Neural progenitor cell (in vitro differentiated cells): ENCODE results near the gene HEXD. TPM values are rescaled to one million over a fixed set of nuclear protein-coding genes. Genes with fewer than 3 reads are reported as not detected.
A peak's percentile ranks its signal among the peaks of the same experiment; 100 is the strongest.

Experiments
- DNase-seq: peaks from one replicate; pipeline ENCODE4 v3.0.0-alpha.2; 2016; ENCODE audit warnings: low spot score
- H2AFZ ChIP-seq: fragments of 200-600 bp; sonication (generic); replicated peaks from 2 replicates; pipeline ENCODE4 v1.6.1; 2016; ENCODE audit warnings: antibody characterized with exemption
- H3F3A ChIP-seq: fragments of 200-600 bp; sonication (generic); 2 replicates; pipeline ENCODE4 v1.6.1; 2016; ENCODE audit warnings: antibody characterized with exemption, low read depth
- H3K27ac ChIP-seq: fragments of 200-600 bp; sonication (generic); 2 replicates; pipeline ENCODE4 v1.5.1; 2016; ENCODE audit warnings: mild to moderate bottlenecking
- H3K27me3 ChIP-seq: fragments of 200-600 bp; sonication (generic); 2 replicates; pipeline ENCODE4 v1.6.1; 2016; ENCODE audit warnings: mild to moderate bottlenecking, moderate library complexity
- H3K36me3 ChIP-seq: fragments of 200-600 bp; sonication (generic); 2 replicates; pipeline ENCODE4 v1.5.1; 2016
- H3K4me1 ChIP-seq: fragments of 200-600 bp; sonication (generic); 2 replicates; pipeline ENCODE4 v1.6.1; 2016; ENCODE audit warnings: mixed run types
- H3K4me2 ChIP-seq: fragments of 200-600 bp; sonication (generic); 2 replicates; pipeline ENCODE4 v1.6.1; 2016
- H3K4me3 ChIP-seq: fragments of 200-600 bp; sonication (generic); 2 replicates; pipeline ENCODE4 v1.5.1; 2016
- H3K79me2 ChIP-seq: fragments of 200-600 bp; sonication (generic); 2 replicates; pipeline ENCODE4 v1.6.1; 2016; ENCODE audit warnings: low read depth
- H3K9ac ChIP-seq: fragments of 200-600 bp; sonication (generic); 2 replicates; pipeline ENCODE4 v1.6.1; 2016
- H3K9me3 ChIP-seq: fragments of 200-600 bp; sonication (generic); 2 replicates; pipeline ENCODE4 v1.5.1; 2016; ENCODE audit warnings: low read depth
- H4K20me1 ChIP-seq: fragments of 200-600 bp; sonication (generic); 2 replicates; pipeline ENCODE4 v1.6.1; 2016; ENCODE audit warnings: low read depth
- H3K27ac Mint-ChIP-seq: 3 replicates; pipeline ENCODE4 v1.8.0; 2021; ENCODE audit warnings: mixed read lengths
- H3K27me3 Mint-ChIP-seq: 2 replicates; pipeline ENCODE4 v1.8.0; 2022; ENCODE audit warnings: low read depth, mild to moderate bottlenecking, inconsistent platforms, moderate library complexity, mixed read lengths; ENCODE audit not compliant: insufficient read depth
- H3K36me3 Mint-ChIP-seq: 3 replicates; pipeline ENCODE4 v1.8.0; 2021; ENCODE audit warnings: mixed read lengths
- H3K4me1 Mint-ChIP-seq: 3 replicates; pipeline ENCODE4 v1.8.0; 2021; ENCODE audit warnings: mixed read lengths
- H3K4me3 Mint-ChIP-seq: 3 replicates; pipeline ENCODE4 v1.8.0; 2021; ENCODE audit warnings: mild to moderate bottlenecking, moderate library complexity, mixed read lengths
- H3K9me3 Mint-ChIP-seq: 3 replicates; pipeline ENCODE4 v1.8.0; 2020; ENCODE audit warnings: mixed read lengths
- CTCF ChIP-seq: fragments of 200-600 bp; sonication (generic); IDR thresholded peaks from 2 replicates; pipeline ENCODE4 v1.5.1; 2017; ENCODE audit warnings: antibody characterized with exemption, mild to moderate bottlenecking
- EZH2 ChIP-seq: fragments of 200-600 bp; sonication (generic); IDR thresholded peaks from 2 replicates; pipeline ENCODE4 v1.6.1; 2017; ENCODE audit warnings: antibody characterized with exemption, mild to moderate bottlenecking, moderate library complexity
- EZH2phosphoT487 ChIP-seq: fragments of 200-600 bp; sonication (generic); IDR thresholded peaks from 2 replicates; pipeline ENCODE4 v1.6.1; 2017; ENCODE audit warnings: antibody characterized with exemption
- total RNA-seq: library from RNA; depleted of rRNA; stranded (reverse); fragments of >200 nt; gene quantifications from 2 replicates; pipeline ENCODE4 v1.2.3, GENCODE V29; 2015; ENCODE audit warnings: low replicate concordance

HEXD gene
- total RNA-seq, 1 donor from 2014 or later: 22.3 TPM

- Mint-ChIP-seq H3K4me3 (no peak overlapping the region), H3K27ac (no peak overlapping the region), H3K9me3 (no peaks in the 10 kb centered on the region), H3K4me1 (peaks cover 20% of the 10 kb centered on the region), H3K36me3 (peaks cover 3% of the 10 kb centered on the region), H3K27me3 (peaks cover 12% of the 10 kb centered on the region)
- Histone ChIP-seq H3K4me3 (no peak overlapping the region), H3K4me2 (peak overlapping the region; percentile 53), H3K9me3 (no peaks in the 10 kb centered on the region), H3K36me3 (no peaks in the 10 kb centered on the region), H3K27ac (no peak overlapping the region), H3K9ac (no peak overlapping the region), H3K4me1 (peaks cover 16% of the 10 kb centered on the region), H4K20me1 (no peaks in the 10 kb centered on the region), H3F3A (peaks cover 10% of the 10 kb centered on the region), H3K79me2 (no peaks in the 10 kb centered on the region), H3K27me3 (no peaks in the 10 kb centered on the region), H2AFZ (no peak overlapping the region)
- DNase-seq: peak; percentile 65
- TF ChIP-seq CTCF (no peak), EZH2phosphoT487 (no peak), EZH2 (no peak)
Observed at GRCh38 chr17:82385559-82386254, 32.4 kb upstream of the HEXD start.

- no peak for DNase-seq
- peak overlapping the region; percentile 53 for H3K4me2 ChIP-seq
- Mint-ChIP-seq H3K9me3 (no peaks in the 10 kb centered on the region), H3K36me3 (peaks cover 3% of the 10 kb centered on the region), H3K27me3 (peaks cover 12% of the 10 kb centered on the region), H3K4me1 (peaks cover 18% of the 10 kb centered on the region), H3K27ac (no peak overlapping the region), H3K4me3 (no peak overlapping the region)
- no peaks in the 10 kb centered on the region for H4K20me1 ChIP-seq
- H3K36me3 ChIP-seq: no peaks in the 10 kb centered on the region
- H3K4me3 ChIP-seq: no peak overlapping the region
- H2AFZ ChIP-seq: no peak overlapping the region
- peaks cover 10% of the 10 kb centered on the region for H3F3A ChIP-seq
- H3K9me3 ChIP-seq: no peaks in the 10 kb centered on the region
- H3K9ac ChIP-seq: no peak overlapping the region
- TF ChIP-seq CTCF (no peak), EZH2 (no peak), EZH2phosphoT487 (no peak)
- no peaks in the 10 kb centered on the region for H3K79me2 ChIP-seq
- peaks cover 16% of the 10 kb centered on the region for H3K4me1 ChIP-seq
- no peaks in the 10 kb centered on the region for H3K27me3 ChIP-seq
- no peak overlapping the region for H3K27ac ChIP-seq
Observed at GRCh38 chr17:82386255-82386831, 31.8 kb upstream of the HEXD start.

- Histone ChIP-seq H3K4me3 (no peak overlapping the region), H3K36me3 (no peaks in the 10 kb centered on the region), H3F3A (peaks cover 10% of the 10 kb centered on the region), H4K20me1 (no peaks in the 10 kb centered on the region), H3K79me2 (no peaks in the 10 kb centered on the region), H2AFZ (no peak overlapping the region), H3K9me3 (no peaks in the 10 kb centered on the region), H3K27me3 (no peaks in the 10 kb centered on the region), H3K9ac (no peak overlapping the region), H3K4me1 (peaks cover 16% of the 10 kb centered on the region), H3K27ac (no peak overlapping the region), H3K4me2 (no peak overlapping the region)
- TF ChIP-seq EZH2phosphoT487 (no peak), EZH2 (no peak)
- Mint-ChIP-seq H3K36me3 (peaks cover 3% of the 10 kb centered on the region), H3K27ac (peak overlapping the region; percentile 13), H3K27me3 (peaks cover 12% of the 10 kb centered on the region), H3K4me1 (peaks cover 15% of the 10 kb centered on the region), H3K4me3 (no peak overlapping the region), H3K9me3 (no peaks in the 10 kb centered on the region)
- no peak for DNase-seq
Observed at GRCh38 chr17:82386881-82387704, 31.1 kb upstream of the HEXD start.
